SIG-M5 (cell line): Measurements from ENCODE around the gene GTF3C1.
"Not testable (repeated sequence)": the region's sequence is repeated elsewhere in the genome, so short reads cannot be mapped to it uniquely, and the experiment has no call there.

Experiments used
- DNase-seq: peaks from one replicate; lab custom pipeline; 2025; lab: John Stamatoyannopoulos, UW

GTF3C1 gene

DNA sequence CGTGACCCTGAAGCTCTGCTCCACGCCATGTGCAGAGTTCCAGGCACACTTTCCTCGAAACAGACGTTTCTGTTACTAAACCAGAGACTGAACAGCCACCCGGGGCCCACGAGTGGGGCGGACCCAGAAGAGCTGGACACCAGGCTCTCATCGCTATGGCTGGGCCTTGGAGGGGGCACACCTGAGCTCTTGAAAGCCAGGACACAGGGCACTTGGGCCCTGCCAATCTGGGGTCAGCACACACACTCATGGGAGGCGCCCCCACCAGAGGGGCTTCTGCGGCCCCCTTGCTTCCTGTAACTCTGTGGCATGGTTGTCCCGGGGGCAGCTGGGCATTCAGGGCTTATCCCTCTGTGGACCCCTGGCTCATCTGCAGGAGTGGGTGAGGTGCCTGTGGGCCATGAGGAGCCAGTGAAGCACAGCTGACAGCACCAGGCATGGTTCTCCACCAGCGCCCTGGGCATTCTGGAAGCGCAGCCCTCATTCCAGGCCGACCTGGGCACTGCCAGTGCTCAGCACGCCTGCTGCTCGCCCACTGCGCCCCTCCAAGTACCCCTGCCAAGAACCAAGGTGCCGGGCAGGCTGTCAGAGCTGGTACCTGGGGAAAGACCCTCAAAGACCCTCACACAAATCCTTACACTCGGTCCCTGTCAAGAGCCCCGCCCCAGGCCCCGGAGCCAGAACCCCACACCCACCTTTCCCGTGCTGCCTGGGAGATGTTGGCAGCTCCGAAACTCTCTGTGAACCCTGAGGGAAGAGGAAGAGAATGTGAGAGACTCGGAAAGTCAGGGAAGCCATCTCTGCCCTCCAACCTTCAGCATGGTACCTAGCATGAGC is 86.6 kb downstream of the GTF3C1 start:
- no peak for DNase-seq

DNA sequence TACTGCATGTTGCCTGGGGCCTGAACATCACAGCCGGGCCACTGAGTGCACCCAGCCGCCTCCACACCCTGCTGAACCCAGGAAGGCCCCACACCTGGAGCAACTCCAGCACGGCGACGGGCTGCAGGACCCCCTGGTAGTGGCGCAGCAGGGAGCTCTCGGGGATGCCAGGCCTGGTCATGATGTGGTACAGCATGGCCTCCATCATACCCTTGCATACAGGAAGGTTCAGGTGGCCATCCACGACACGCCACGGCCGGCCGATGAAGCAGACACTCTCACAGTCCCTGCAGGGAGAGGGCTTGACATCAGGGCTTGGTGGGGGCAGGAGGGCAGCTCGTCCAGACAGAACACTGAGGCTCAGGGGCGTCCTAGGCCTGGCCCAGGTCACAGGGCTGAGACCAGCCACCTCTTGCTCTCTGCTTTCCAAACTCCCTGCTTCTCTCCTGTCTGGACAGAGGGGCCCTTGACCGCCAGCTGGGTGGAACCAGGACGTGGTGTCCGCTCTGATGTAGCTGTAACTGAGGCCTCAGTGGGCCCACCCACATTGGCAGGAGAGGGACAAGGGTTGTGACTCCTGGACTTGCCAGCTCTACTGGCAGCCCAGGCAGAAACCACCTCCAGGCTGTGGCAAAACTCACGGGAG is 87.4 kb downstream of the GTF3C1 start:
- no peak for DNase-seq

DNA sequence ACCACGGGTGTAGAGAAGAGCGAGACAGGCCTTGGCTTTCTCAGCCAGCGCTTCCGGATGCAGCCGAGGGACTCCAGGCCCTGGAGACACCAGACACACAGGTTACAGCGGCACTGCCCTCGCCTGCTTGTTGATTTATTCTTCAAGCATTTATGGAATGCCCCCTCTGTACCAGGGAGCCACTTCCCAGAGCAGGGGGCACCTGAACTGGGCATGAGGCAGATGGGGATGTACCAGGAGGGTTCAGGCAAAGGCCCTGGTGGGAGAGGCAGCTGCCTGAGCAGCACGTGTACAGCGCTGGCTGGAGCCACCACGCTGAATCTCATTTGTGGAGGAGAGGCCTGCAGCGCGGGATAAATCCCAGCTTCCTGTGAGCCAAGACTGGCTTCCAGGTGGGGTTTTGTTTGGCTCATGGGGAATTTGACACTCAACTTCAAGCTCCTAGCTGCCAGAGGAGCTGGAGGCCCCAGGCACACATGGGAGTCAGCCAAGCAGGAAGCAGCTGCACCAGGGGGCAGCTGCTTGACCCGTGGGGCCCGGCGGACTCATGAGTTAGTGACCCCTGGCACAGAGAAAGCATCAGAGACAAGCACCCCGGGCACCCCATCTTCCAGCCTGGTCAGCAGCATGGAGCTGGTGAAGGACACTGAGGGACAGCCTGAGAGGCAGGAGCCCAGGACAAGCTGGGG is 88.1 kb downstream of the GTF3C1 start:
- no peak for DNase-seq

DNA sequence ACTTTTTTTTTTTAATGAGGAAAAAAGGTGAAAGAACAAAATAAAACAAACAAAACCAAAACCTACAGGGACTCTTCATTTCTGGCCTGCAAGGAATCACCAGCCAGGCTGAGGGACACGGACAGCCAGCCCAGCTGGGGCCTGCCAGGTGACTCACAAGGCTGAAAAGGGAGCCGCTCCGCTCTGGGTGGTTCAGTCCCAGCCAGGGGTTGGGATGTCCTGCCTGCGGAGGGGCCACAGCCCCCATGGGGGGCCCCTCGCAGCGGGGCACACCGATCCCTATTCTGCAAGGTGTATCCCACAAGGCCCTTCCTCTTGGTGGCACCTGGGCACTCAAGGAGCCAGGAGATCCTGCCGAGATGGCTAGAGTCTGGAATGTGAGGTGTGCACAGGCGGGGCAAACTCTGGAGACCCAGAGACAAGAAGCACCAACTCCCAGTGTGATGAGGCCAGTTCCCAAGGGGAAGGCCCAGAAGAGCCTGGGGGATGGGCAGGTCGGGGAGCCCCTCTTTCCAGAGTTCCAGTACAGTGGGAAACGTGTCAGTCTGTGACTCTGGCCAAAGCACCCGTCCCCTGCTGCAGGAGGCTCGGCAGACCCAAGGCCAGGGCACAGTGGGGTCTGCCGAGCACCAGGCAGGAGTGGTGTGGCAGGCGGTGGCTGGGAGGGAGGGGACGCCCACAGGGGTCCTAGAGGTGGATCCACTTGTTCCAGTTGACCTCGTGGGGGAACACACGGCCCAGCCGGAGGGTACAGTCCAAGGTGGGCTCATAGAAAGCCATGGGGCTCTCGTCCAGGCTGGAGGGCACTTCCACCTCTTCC is 88.8 kb downstream of the GTF3C1 start:
- DNase-seq: no peak

DNA sequence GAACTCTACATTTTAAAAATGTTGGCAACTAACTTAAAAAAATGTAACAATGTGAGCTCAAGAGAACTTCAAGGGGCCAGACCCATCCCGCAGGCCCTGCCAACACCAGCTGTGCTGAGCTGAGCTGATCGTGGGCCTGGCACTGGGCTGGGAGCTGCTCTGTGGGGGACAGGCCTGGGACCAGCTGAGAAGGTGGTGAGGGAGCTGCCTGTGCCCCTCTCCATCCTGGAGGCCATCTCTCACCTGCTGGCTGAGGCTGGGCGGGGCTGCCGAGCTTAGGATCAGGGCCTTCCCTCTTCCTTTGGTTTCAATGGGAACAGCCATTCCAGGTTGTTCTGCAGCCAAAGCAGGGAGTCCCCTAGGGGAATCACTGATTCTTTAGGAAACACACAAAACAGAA is 89.5 kb downstream of the GTF3C1 start:
- no peak for DNase-seq

DNA sequence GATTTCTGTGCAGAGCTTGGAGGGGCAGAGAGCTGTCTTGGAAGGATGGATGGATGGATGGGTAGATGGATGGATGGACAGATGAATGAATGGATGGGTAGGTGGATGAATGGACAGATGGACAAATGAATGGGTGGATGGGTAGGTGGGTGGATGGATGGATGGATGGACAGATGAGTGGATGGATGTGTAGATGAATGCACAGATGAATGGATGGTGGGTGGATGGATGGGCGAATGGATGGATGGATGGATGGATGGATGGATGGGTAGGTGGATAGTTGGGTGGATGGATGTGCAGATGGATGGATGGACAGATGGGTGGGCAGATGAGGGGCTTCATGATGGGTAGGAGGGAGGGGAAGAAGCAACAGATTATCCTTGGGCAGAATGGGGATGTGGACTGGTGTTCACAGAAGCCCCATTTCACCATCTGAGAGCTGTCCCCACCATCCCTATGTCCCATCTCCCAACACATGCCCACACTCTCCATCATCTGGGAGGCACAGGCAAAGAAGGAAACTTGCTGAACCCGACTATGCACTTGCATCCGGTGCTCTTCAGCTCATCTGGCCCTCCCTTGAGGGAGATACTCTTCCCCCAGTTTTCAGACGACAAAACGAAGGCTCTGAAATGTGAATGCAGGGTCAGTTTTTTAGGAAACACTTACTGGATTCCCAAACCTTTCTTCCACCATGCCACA is 90.6 kb downstream of the GTF3C1 start:
- DNase-seq: no peak

DNA sequence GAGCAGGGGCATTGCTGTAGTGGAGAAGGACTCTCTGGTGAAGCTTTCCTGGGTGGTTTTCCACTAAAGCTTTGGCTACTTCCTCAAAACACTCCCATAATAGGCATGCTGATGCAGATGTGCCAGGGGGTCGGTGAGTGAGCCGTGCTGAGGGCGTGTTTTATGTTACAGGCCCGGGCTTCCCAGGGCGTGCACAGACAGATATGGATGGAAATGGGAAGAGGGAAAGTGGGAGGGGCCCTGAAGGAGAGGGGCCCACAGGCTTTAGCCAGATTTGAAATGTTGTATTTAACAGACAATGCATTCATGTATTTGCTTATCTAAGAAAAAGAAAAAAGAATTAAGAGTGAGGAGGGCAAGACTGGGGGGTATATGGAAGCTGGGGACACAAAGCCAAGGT is 91.5 kb downstream of the GTF3C1 start:
- no peak for DNase-seq

DNA sequence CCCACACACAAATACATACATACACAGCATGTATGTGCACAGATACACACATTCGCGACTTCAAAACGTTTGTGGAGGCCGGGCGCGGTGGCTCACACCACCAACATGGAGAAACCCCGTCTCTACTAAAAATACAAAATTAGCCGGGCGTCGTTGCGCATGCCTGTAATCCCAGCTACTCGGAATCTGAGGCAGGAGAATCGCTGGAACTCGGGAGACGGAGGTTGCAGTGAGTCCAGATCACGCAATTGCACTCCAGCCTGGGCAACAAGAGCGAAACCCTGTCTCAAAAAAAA is 92.2 kb downstream of the GTF3C1 start:
- not testable (repeated sequence) for DNase-seq

DNA sequence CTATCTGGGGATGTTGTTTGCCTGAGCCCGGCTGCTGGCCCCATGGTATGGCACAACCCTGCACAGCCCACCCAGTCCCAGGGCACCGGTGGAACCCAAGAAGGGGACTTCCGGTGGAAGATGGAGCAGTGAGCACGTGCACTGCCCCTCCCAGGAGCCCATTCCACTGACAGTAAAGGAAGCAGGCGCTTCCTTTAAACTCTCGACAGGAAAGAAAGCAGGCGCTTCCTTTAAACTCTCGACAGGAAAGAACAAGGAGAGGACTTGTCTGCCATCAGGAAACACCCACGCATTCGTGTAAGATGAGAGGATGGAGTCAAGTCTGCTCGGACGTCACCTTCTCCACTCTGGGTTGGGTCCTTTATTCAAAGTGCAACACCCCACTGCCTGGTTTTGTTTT is 94.0 kb downstream of the GTF3C1 start:
- no peak for DNase-seq

DNA sequence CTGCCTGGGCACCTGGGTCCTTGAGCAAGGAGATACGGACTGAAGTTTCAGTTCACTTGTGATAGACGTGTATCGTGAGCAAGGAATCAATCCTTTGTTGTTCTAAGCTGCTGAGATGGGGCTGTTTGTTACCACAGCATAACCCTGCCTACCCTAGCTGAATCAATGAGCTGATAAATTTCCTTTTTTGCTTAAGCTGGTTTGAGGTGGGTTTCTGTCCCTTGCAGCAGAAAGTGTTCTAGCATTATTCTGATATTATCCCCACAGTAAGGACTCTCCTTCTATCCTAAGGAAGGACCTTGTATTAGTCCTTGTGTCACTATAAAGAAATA is 96.3 kb downstream of the GTF3C1 start:
- no peak for DNase-seq

DNA sequence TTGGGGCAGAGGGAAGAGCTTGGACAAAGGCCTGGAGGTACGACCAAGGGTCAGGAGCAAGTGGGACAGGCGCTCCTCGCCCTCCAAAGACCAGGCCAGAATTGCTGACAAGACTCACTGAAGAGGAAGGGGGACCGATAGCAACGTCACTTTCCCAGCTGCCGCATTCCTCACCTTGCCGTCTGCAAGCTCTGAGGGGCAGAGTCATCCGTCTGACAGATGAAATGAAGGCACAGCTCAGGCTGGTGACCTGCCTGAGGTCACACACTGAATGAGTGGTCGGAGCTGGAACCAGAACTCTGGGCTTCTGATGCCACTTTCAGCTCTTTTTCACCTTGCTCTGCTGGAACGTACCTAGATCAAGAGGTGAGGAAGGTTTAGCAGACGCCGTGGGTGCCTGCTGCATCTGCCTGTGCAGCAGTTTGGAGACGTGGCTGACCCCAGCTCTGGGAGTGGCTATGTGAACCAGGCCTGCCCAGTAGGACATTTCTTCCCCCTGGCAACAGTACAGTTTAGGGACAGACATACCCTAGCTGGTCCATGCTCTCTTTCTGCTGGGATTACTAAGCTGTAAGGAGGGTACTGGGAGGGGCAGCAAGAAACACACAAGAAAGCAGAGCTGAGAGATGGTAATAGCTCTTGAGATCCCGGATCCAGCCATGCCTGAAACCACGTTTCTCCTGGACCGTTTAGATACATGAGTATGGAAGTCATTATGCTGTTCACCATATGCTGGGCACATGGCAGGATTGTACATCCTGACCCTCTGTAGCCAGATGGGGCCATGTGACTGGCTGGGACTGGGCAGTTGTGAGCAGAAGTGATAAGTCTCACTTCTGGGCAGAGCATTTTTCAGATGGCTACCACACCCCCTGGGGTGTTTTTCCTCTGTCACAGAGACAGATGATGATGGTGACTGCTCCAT is 96.9 kb downstream of the GTF3C1 start:
- no peak for DNase-seq

DNA sequence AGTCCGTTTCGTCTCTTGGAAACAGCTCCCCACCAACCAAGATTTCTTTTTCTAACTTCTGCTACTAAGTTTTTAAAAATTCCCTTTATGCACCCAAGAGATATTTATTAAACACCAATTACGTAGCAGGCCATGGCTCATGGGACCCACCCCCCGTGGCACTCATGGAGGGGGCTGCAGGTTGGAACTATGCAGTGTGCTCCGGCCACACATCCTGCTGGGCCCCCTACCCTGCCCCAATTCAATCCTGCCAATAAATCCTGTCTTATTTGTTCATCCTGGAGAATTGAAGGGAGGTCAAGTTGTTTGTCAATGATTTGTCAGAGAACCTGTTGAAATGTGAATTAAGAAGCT is 99.5 kb downstream of the GTF3C1 start:
- no peak for DNase-seq

DNA sequence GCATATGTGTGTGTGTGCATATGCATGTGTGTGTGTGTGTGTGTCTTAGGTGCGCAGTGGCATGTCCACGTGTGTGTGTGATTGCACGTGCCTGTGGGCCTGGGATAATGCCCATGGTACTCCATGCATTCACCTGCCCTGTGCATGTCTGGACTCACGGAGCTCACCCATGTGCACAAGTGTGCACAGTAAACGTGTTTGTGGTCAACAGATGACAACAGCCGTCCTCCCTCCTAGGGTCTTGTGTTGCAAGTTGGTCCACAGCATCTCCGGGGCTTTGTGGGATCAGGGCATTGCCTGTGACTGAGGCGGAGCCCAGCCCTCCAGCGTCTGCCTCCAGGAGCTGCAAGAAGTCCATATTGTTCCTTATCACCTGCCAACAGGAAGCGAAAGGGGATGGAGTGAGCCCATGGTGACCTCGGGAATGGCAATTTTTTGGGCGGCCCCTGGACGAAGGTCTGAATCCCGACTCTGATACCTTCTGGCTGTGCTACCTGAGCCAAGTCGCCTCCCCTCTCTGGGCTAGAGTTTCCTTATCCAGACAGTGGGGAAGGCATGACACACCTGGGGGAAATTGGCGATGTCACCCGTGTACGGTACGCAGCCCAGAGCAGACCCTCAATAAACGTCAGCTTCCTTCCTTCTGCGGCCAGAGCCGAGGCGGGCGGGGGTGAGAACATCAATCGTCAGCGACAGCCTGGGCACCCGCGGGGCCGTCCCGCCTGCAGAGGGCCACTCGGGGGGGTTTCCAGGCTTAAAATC is 100.1 kb downstream of the GTF3C1 start:
- no peak for DNase-seq

DNA sequence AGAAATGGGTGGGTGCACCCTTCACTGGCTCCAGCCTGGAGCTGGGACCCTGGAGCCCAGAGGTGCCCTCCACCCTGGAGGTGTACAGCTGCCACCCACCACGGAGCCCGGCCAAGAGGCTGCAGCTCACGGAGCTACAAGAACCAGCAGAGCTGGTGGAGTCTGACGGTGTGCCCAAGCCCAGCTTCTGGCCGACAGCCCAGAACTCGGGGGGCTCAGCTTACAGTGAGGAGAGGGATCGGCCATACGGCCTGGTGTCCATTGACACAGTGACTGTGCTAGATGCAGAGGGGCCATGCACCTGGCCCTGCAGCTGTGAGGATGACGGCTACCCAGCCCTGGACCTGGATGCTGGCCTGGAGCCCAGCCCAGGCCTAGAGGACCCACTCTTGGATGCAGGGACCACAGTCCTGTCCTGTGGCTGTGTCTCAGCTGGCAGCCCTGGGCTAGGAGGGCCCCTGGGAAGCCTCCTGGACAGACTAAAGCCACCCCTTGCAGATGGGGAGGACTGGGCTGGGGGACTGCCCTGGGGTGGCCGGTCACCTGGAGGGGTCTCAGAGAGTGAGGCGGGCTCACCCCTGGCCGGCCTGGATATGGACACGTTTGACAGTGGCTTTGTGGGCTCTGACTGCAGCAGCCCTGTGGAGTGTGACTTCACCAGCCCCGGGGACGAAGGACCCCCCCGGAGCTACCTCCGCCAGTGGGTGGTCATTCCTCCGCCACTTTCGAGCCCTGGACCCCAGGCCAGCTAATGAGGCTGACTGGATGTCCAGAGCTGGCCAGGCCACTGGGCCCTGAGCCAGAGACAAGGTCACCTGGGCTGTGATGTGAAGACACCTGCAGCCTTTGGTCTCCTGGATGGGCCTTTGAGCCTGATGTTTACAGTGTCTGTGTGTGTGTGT is 100.9 kb downstream of the GTF3C1 start:
- no peak for DNase-seq

DNA sequence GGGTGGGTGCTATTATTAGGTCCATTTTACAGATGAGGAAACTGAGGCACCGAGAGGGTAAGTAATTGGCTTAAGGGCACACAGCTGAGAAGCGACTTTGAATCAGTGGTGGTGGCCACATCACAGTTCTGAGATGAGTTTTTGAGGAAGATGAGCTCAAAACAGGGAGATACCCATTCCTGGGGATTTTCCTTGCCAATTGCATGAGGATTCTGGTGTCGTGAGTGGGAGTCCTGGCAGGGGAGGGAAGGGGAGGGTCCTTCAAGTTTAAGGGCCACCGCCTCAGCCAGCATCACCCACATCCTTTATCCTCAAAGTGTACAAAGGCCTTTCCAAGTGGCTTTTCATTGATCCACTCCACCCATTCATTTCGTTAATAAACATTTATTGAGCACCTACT is 102.4 kb downstream of the GTF3C1 start:
- no peak for DNase-seq

DNA sequence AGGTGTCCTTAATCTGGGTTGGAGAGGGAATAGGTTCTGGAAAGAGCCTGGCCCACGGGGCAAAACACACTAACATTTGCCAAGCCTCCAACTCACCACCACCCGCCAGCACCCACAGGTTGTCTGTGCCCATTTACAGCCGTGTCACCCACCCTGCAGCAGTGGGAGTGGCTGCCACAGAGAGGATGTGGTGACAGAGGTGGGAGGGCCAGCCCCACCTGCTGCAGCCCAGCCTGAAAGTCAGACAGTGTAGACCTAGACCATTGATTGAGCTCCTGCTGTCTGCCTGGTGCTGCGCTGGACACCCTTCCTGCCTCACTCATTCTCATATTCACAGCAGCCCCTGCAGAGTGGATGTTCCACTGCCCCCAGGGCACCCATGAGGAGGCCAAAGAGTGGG is 103.0 kb downstream of the GTF3C1 start:
- no peak for DNase-seq

DNA sequence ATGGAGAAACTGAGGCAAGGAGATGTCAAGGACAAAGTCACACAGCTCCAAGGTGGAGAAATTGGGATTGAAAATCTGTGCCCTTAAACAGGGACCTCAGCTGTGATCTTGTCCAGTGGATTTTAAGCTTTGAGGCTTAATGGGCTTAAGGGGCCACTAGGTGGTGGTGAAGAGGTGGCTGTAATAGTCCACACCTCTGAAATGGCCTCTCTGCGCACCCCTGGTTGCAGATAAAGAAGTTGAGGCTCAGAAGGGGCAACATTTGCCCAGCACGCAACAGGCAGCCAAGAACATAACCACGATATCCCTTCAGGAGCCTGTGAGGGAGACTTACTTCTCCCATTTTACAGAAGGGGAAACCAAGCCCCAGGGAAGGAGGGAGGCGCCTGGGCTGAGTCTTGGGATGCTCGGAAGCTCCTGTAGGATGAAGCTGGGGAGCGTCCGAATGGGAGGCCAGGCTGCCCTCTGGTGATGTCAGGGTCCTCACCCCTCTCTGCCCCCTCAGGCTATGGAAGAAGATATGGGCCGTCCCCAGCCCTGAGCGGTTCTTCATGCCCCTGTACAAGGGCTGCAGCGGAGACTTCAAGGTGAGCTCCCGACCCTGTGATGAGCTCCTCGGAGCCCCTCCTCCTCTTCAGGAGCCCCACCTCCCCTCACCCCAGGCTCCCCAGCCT is 104.1 kb downstream of the GTF3C1 start:
- no peak for DNase-seq

DNA sequence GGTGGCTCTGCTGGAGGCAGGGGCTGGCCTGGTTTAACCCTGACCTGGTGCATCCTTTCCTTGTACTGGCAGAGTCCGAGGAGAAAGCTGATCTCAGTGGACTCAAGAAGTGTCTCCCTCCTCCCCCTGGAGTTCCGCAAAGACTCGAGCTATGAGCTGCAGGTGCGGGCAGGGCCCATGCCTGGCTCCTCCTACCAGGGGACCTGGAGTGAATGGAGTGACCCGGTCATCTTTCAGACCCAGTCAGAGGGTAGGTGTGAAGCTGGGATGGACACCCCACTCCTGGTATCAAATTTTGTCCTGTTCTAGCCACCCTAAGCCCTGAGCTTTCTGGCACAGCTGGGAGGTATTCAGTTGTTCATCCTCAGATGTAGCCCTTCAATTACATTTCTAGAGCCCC is 105.2 kb downstream of the GTF3C1 start:
- no peak for DNase-seq

DNA sequence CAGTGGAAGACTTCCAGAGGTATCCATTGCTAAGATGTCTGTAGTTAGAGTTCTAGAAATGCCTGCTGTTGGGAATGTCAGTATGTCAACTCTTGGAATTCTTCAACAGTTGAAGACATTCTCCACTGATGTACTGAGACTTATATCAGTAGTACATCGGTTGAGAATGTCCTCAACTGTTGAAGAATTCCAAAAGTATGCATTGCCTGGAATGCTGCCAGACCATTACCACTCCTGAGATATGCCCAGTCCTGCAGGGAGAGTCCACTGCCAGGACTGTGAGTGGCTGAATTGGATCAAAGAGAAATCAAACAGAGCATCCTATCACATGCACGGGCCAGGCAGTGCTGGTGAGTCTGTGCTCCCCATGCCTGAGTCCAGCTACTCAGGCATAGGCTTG is 105.7 kb downstream of the GTF3C1 start:
- no peak for DNase-seq
